H1 (cell line): ENCODE data around the gene DDA1. TPM values are rescaled to one million over a fixed set of nuclear protein-coding genes. Genes with fewer than 3 reads are reported as not detected.

Source experiments
- ATF3 ChIP-seq: IDR thresholded peaks from 2 replicates; pipeline ENCODE4 v1.6.1; 2011; ENCODE audit warnings: low read depth, mild to moderate bottlenecking, low read length; ENCODE audit not compliant: insufficient read depth
- CEBPB ChIP-seq: IDR thresholded peaks from 2 replicates; pipeline ENCODE4 v1.6.1; 2012; ENCODE audit warnings: low read depth, low read length
- CTCF ChIP-seq, 3 experiments: IDR thresholded peaks; 1 replicate in 2 of 3; 2 replicates in 1 of 3; pipeline versions ENCODE4 v1.5.1 to v1.6.1; 2011; ENCODE audit warnings: low read length in 3 of 3, mild to moderate bottlenecking in 3 of 3, inconsistent platforms in 2 of 3, low read depth in 1 of 3, moderate library complexity in 1 of 3; ENCODE audit not compliant: insufficient read depth in 1 of 3; ENCODE audit errors: control extremely low read depth in 1 of 3
- EZH2 ChIP-seq: fragments of 200-600 bp; sonication (generic); IDR thresholded peaks from 2 replicates; pipeline ENCODE4 v1.7.1; 2012; ENCODE audit warnings: low read depth, mild to moderate bottlenecking, moderate library complexity, low read length, inconsistent platforms; ENCODE audit not compliant: severe bottlenecking
- JUND ChIP-seq: IDR thresholded peaks from 2 replicates; pipeline ENCODE4 v1.6.1; 2011; ENCODE audit warnings: mild to moderate bottlenecking, improper control_type of control experiment, low read length
- KDM5A ChIP-seq: fragments of 200-600 bp; IDR thresholded peaks from 2 replicates; pipeline ENCODE4 v1.7.1; 2012; ENCODE audit warnings: mild to moderate bottlenecking, low read length, inconsistent platforms, mixed read lengths
- MAFK ChIP-seq: IDR thresholded peaks from 2 replicates; pipeline ENCODE4 v1.6.1; 2012; ENCODE audit warnings: low read depth, mild to moderate bottlenecking, improper control_type of control experiment, low read length
- POU5F1 ChIP-seq: IDR thresholded peaks from 2 replicates; pipeline ENCODE4 v1.6.1; 2011; ENCODE audit warnings: low read depth, mild to moderate bottlenecking, low read length, moderate library complexity
- RXRA ChIP-seq: IDR thresholded peaks from 2 replicates; pipeline ENCODE4 v1.6.1; 2011; ENCODE audit warnings: low read depth, mild to moderate bottlenecking, low read length, moderate library complexity; ENCODE audit not compliant: insufficient read depth
- ZNF274 ChIP-seq: IDR thresholded peaks from 2 replicates; pipeline ENCODE4 v1.7.0; 2012; ENCODE audit warnings: low read length, borderline replicate concordance; ENCODE audit errors: extremely low read depth
- polyA plus RNA-seq, 7 experiments: library from polyadenylated mRNA; depleted of rRNA in 3 of 7; stranded (reverse) in 5 of 7; unstranded in 2 of 7; fragments of >200 nt in 5 of 7; fragments of 200-250 nt in 2 of 7; gene quantifications; 1 replicate in 5 of 7; 2 replicates in 1 of 7; 4 replicates in 1 of 7; pipeline versions ENCODE4 v1.2.1 to v1.2.3, GENCODE V29; 2011 to 2013; ENCODE audit warnings: missing spikeins in 2 of 7, mixed read lengths in 2 of 7
- total RNA-seq: library from RNA; stranded (reverse); fragmentation: NEBNext Ultra II Directional; extraction: Animal tissue kit (Norgen Biotek cat#: 25700); gene quantifications from 2 replicates; pipeline ENCODE4 v1.2.1, GENCODE V29; 2021

The DDA1 gene
- total and polyA plus RNA-seq, 2 of the 8 experiments (the other 6 are each of a cell fraction or from before 2014, with no cell fraction given): 29.2 to 34.5 TPM

DNA sequence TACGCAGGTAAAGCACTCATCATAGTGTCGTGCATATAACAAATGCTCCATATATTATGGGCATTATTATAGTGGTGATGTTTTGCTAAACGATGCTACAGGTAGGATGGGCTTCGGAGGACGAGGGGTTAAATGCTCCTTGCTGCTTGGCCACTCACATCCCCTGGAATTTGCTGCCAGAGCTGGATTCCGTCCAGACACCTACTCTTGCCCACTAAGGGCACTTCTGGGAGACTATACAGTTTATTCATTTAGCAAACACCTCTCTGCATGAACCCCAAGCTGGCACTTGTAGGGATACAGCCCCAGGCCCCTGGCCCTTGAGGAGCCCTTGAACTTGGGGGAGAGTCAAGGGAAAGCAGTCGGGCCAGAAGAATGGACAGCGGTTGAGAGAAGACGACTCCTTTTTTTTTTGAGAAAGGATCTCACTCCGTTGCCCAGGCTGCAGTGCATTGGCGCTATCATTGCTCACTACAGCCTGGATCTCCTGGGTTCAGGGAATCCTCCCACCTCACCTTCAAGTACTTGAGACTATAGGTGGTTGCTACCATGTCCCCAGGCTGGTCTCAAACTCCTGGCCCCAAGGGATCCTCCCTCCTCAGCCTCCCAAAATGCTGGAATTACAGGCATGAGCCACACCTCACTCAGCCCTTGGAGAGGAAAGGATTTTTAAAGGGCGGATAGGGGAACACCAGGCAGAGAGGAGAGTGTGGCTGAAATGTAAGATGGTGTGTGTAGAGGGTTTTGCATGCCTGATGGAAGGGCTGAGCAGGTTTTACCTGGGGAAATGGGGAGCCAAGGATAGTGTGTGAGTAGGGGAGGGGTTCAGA lies 4.8 kb upstream of the DDA1 start (continued):
- TF ChIP-seq CTCF (IDR thresholded peaks at IDR 0.05; ENCODE audit: control extremely low read depth in 1 of 3, insufficient read depth in 1 of 3, low read depth in 1 of 3, low read length in 3 of 3) (no peak), MAFK (no peak), ATF3 (no peak), ZNF274 (no peak), RXRA (no peak), JUND (no peak), CEBPB (no peak), KDM5A (no peak), EZH2 (no peak), POU5F1 (no peak)
